GM23248 (cell line): ENCODE data around the gene ZSWIM5. TPM values are rescaled to one million over a fixed set of nuclear protein-coding genes. Genes with fewer than 3 reads are reported as not detected.
"Not testable (repeated sequence)": the region's sequence is repeated elsewhere in the genome, so short reads cannot be mapped to it uniquely, and the experiment has no call there.

ENCODE experiments used
- DNase-seq: peaks from one replicate; pipeline ENCODE4 v3.0.0-alpha.2; 2015
- H2AFZ ChIP-seq: fragments of 200-600 bp; sonication (generic); 2 replicates; pipeline ENCODE4 v1.6.1; 2016; ENCODE audit warnings: antibody characterized with exemption
- H3F3A ChIP-seq: fragments of 200-600 bp; sonication (generic); 2 replicates; pipeline ENCODE4 v1.6.1; 2016; ENCODE audit warnings: mild to moderate bottlenecking, antibody characterized with exemption, mixed run types; ENCODE audit not compliant: insufficient read depth
- H3K27ac ChIP-seq: fragments of 200-600 bp; sonication (generic); 2 replicates; pipeline ENCODE4 v1.5.1; 2016; ENCODE audit warnings: mild to moderate bottlenecking
- H3K27me3 ChIP-seq: fragments of 200-600 bp; sonication (generic); replicated peaks from 2 replicates; pipeline ENCODE4 v1.6.1; 2016; ENCODE audit warnings: mild to moderate bottlenecking; ENCODE audit not compliant: insufficient read depth
- H3K36me3 ChIP-seq: fragments of 200-600 bp; sonication (generic); 2 replicates; pipeline ENCODE4 v1.6.1; 2016; ENCODE audit warnings: low read depth, mild to moderate bottlenecking
- H3K4me1 ChIP-seq: fragments of 200-600 bp; sonication (generic); 2 replicates; pipeline ENCODE4 v1.6.1; 2016; ENCODE audit warnings: mild to moderate bottlenecking; ENCODE audit not compliant: insufficient read depth
- H3K4me2 ChIP-seq: fragments of 200-600 bp; sonication (generic); one replicate; pipeline ENCODE4 v1.6.1; 2016; ENCODE audit warnings: mild to moderate bottlenecking; ENCODE audit not compliant: unreplicated experiment
- H3K4me3 ChIP-seq: fragments of 200-600 bp; sonication (generic); 2 replicates; pipeline ENCODE4 v1.5.1; 2016; ENCODE audit warnings: mild to moderate bottlenecking
- H3K79me2 ChIP-seq: fragments of 200-600 bp; sonication (generic); 2 replicates; pipeline ENCODE4 v1.6.1; 2016; ENCODE audit warnings: mild to moderate bottlenecking; ENCODE audit not compliant: insufficient read depth
- H3K9ac ChIP-seq: fragments of 200-600 bp; sonication (generic); 2 replicates; pipeline ENCODE4 v1.6.1; 2016; ENCODE audit warnings: mild to moderate bottlenecking
- H3K9me2 ChIP-seq: fragments of 200-600 bp; sonication (generic); 2 replicates; pipeline ENCODE4 v1.6.1; 2016; ENCODE audit warnings: mixed run types, mild to moderate bottlenecking, moderate library complexity; ENCODE audit not compliant: insufficient read depth
- H3K9me3 ChIP-seq: fragments of 200-600 bp; sonication (generic); one replicate; pipeline ENCODE4 v1.6.1; 2017; ENCODE audit warnings: low read depth
- H4K20me1 ChIP-seq: fragments of 200-600 bp; sonication (generic); 2 replicates; pipeline ENCODE4 v1.6.0; 2016; ENCODE audit not compliant: insufficient read depth
- EZH2 ChIP-seq: fragments of 200-600 bp; sonication (generic); IDR thresholded peaks from 2 replicates; pipeline ENCODE4 v1.6.1; 2018; ENCODE audit warnings: antibody characterized with exemption, mild to moderate bottlenecking; ENCODE audit not compliant: insufficient read depth, poor library complexity, severe bottlenecking
- EZH2phosphoT487 ChIP-seq: fragments of 200-600 bp; sonication (generic); IDR thresholded peaks from 2 replicates; pipeline ENCODE4 v1.6.1; 2018; ENCODE audit warnings: antibody characterized with exemption, moderate library complexity, mild to moderate bottlenecking, low read depth; ENCODE audit not compliant: insufficient read depth
- WGBS, 2 experiments: methylation state at CpG; one replicate each; pipeline ENCODE4 v1.1.6; 2015 to 2017; ENCODE audit warnings: low lambda C conversion rate in 2 of 2, low coverage in 1 of 2; ENCODE audit errors: missing lambda C conversion rate in 2 of 2; 5-methylcytosine and 5-hydroxymethylcytosine counted together
- in situ Hi-C: fragments of 300-500 bp; cut with MboI; formaldehyde crosslinking; loops from 2 replicates; pipeline ENCODE4 v1.15.0; 2020
- polyA plus RNA-seq: library from polyadenylated mRNA; unstranded; fragments of >200 nt; fragmentation: Nextera tagmentation; extraction: Ambion mirVana; gene quantifications from 2 replicates; pipeline ENCODE4 v1.2.1, GENCODE V29; 2016
- total RNA-seq: library from RNA; depleted of rRNA; stranded (reverse); fragments of >200 nt; shearing (Covaris generic); gene quantifications from 2 replicates; pipeline ENCODE4 v1.2.3, GENCODE V29; 2014

Gene ZSWIM5
- total and polyA plus RNA-seq, 2 experiments from 2014 or later: 0.06 to 0.54 TPM

DNA sequence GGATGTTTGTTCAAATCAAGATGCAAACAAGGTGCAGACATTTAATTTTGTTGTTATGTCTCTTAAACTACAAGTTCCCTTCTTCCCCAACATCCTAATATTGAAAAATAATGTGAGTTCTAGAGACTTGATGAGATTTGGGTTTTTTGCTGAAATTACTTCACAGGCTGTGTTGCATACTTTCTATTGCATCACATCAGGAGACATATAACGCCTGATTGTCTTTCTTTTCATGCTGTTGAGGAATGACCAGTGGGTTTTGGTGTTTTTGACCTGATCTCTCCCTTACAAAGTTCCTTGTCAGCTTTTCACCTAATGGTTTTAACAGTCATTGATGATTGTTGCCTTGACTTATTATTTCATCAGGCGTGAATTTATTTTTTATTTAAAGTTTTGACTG lies 111.0 kb downstream of the ZSWIM5 start:
- Histone ChIP-seq H3K4me3 (no peak overlapping the region), H3K79me2 (no peaks in the 10 kb centered on the region), H3K4me1 (no peaks in the 10 kb centered on the region), H4K20me1 (no peaks in the 10 kb centered on the region), H3K9ac (no peak overlapping the region), H3K9me3 (no peaks in the 10 kb centered on the region), H3K27me3 (no peaks in the 10 kb centered on the region), H3K4me2 (no peak overlapping the region), H3K9me2 (no peaks in the 10 kb centered on the region), H3F3A (no peaks in the 10 kb centered on the region), H2AFZ (no peak overlapping the region), H3K36me3 (no peaks in the 10 kb centered on the region; the same call in 1 of the 2 replicates), H3K27ac (no peak overlapping the region)
- TF ChIP-seq EZH2 (no peak), EZH2phosphoT487 (no peak)
- 16 to 22% methylated on average over 2 of the region's 2 CpGs for WGBS, 2 experiments
- in situ Hi-C loops: no loop called here
- DNase-seq: no peak

DNA sequence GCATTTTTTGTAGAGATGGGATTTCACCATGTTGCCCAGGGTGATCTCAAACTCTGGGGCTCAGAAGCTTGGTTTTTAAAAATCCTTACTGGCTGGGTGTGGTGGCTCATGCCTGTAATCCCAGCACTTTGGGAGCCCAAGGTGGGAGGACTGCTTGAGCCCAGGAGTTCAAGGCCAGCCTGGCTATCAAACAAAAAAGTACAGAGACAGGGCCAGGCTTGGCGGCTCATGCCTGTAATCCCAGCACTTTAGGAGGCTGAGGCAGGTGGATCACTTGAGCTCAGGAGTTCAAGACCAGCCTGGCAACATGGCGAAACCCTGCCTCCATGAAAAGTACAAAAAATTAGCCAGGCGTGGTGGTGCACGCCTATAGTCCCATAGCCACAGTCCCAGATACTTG lies 112.0 kb downstream of the ZSWIM5 start:
- H3K4me2 ChIP-seq, H3K79me2 ChIP-seq, H3K9me2 ChIP-seq, H3K27ac ChIP-seq, in situ Hi-C loops, H3K4me1 ChIP-seq, DNase-seq, H3K27me3 ChIP-seq, H3K9me3 ChIP-seq, H2AFZ ChIP-seq, H3K4me3 ChIP-seq, H3F3A ChIP-seq, H3K9ac ChIP-seq, H4K20me1 ChIP-seq, H3K36me3 ChIP-seq: not testable (repeated sequence)
- 84 to 85% methylated on average over 4 of the region's 4 CpGs for WGBS, 2 experiments

DNA sequence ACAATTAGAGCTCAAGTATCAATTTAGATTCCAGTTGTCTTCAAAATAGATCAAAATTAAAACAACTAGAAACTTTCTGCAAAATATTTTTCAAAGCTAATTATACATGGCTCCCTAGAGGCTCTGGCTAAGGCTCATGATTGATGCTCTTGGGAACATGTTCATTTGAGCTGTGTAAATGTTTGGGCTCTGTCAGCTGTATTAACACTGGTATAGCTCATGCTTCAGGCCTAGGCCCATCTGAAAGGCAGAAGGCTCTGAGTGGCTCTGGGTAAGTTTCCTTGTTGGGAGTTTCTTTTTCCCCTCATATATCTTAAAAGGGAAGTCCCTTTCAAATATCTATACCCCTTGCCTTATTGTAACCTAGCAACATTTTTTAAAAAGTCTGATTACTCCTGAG lies 113.1 kb downstream of the ZSWIM5 start:
- H3F3A ChIP-seq: no peaks in the 10 kb centered on the region
- H3K27ac ChIP-seq: no peak overlapping the region
- in situ Hi-C loops: no loop called here
- TF ChIP-seq EZH2 (no peak), EZH2phosphoT487 (no peak)
- H3K27me3 ChIP-seq: no peaks in the 10 kb centered on the region
- DNase-seq: no peak
- no peaks in the 10 kb centered on the region for H3K79me2 ChIP-seq
- no peaks in the 10 kb centered on the region for H4K20me1 ChIP-seq
- no peaks in the 10 kb centered on the region for H3K9me2 ChIP-seq
- no peaks in the 10 kb centered on the region for H3K9me3 ChIP-seq
- H3K36me3 ChIP-seq: no peaks in the 10 kb centered on the region; the same call in 1 of the 2 replicates
- H3K4me1 ChIP-seq: no peaks in the 10 kb centered on the region
- H2AFZ ChIP-seq: no peak overlapping the region
- no peak overlapping the region for H3K9ac ChIP-seq
- no peak overlapping the region for H3K4me2 ChIP-seq
- H3K4me3 ChIP-seq: no peak overlapping the region

GRCh38 chr1:45089711-45090110 lies 116.7 kb downstream of the ZSWIM5 start:
- DNase-seq: no peak
- Histone ChIP-seq H3K4me1 (no peaks in the 10 kb centered on the region), H3K9ac (no peak overlapping the region), H4K20me1 (no peaks in the 10 kb centered on the region), H3K79me2 (no peaks in the 10 kb centered on the region), H3K9me2 (no peaks in the 10 kb centered on the region), H3K9me3 (no peaks in the 10 kb centered on the region), H3K27me3 (no peaks in the 10 kb centered on the region), H3K36me3 (no peaks in the 10 kb centered on the region), H3K4me3 (no peak overlapping the region), H3K27ac (no peak overlapping the region), H3F3A (no peaks in the 10 kb centered on the region), H2AFZ (no peak overlapping the region), H3K4me2 (no peak overlapping the region)
- in situ Hi-C loops: no loop called here
- 94 to 100% methylated on average over 2 of the region's 2 CpGs for WGBS, 2 experiments
- TF ChIP-seq EZH2 (no peak), EZH2phosphoT487 (no peak)

DNA sequence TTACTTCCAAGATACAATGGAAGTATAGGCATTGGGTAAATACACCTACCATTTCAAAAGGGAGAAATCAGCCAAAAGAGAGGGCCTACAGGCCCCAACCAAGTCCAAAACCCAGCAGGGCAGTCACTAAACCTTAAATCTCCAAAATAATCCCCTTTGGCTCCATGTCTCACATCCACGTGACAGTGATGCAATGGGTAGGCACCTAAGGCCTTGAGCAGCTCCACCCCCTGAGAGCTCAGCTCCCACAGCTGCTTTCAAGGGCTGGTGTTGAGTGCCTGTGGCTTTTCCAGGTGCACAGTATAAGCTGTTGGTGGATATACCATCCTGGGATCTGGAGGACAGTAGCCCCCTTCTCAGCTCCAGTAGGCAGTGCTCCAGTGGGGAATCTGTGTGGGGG lies 121.8 kb downstream of the ZSWIM5 start:
- no peaks in the 10 kb centered on the region for H3K36me3 ChIP-seq
- no peak for DNase-seq
- no peak overlapping the region for H2AFZ ChIP-seq
- no peaks in the 10 kb centered on the region for H3K79me2 ChIP-seq
- WGBS, 2 experiments: 35 to 74% methylated on average over 1 of the region's 1 CpG
- no peak overlapping the region for H3K4me3 ChIP-seq
- no peak overlapping the region for H3K9ac ChIP-seq
- no peaks in the 10 kb centered on the region for H4K20me1 ChIP-seq
- no peaks in the 10 kb centered on the region for H3F3A ChIP-seq
- TF ChIP-seq EZH2: no peak
- TF ChIP-seq EZH2phosphoT487: no peak
- no peaks in the 10 kb centered on the region for H3K9me3 ChIP-seq
- no peaks in the 10 kb centered on the region for H3K27me3 ChIP-seq
- H3K9me2 ChIP-seq: no peaks in the 10 kb centered on the region
- H3K4me2 ChIP-seq: no peak overlapping the region
- in situ Hi-C loops: no loop called here
- H3K27ac ChIP-seq: no peak overlapping the region
- H3K4me1 ChIP-seq: no peaks in the 10 kb centered on the region
